Measurements from ENCODE around the gene PIGS. TPM values are rescaled to one million over a fixed set of nuclear protein-coding genes. Genes with fewer than 3 reads are reported as not detected.

Gene PIGS
- total and polyA plus RNA-seq, 2 donors (not counting 1 experiment from before 2014, with no cell fraction given) = 44.1 to 55.1 TPM

DNA sequence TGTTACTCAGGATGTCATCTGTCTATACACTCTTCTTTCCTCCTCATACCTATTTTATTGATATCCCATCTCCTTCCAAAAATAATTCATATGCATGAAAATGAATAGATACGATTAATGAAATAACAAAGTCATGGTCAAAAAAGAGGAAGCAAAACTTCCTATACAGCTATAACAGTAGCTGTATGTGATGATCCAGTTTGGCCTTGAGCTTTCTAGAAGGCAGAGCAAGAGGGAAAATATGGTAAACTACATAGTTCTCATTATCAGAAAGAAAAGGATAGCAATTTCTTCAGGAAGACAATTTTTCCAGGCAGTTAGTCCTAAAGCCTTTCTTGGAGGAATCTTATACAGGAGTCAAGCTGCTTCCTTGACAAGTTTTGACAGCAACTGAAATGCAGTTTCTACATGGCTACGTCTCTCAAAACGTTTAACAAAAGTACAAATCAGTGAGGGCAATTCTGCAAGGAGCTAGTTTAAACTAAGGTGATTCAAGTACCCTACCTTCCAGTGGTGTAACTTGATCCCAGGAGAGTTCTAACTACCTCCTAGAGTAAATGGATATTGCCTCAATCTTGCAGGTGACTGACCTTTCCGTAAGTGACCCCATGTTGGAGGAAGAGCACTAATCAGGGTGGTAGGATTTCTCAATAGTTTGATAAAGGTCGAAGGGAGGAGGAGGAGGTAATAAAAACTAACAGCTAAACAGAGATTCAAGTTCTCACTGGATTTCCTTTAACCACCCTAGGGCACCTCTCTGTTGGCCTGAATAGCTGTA, 26.5 kb upstream of the PIGS start:
- no peaks in the 10 kb centered on the region for H3K79me2 ChIP-seq (ENCODE audit: control insufficient read depth, insufficient read depth, low read length)
- H3K4me1 Mint-ChIP-seq = peaks cover 24% of the 10 kb centered on the region
- no peaks in the 10 kb centered on the region for H3K9me3 ChIP-seq (ENCODE audit: control extremely low read depth in 1 of 3, control insufficient read depth in 2 of 3, insufficient read depth in 1 of 3, low read length in 2 of 3)
- peak overlapping the region; percentile 98 for H3K4me3 Mint-ChIP-seq
- TF ChIP-seq EZH2 (IDR thresholded peaks at IDR 0.05; ENCODE audit: borderline replicate concordance, insufficient read depth, low read depth, low read length, poor library complexity, severe bottlenecking) = no peak
- no peak for TF ChIP-seq CTCF (IDR thresholded peaks at IDR 0.05)
- H3K36me3 ChIP-seq (replicated peaks in 1 of 2; ENCODE audit: control extremely low read depth in 1 of 2, control insufficient read depth in 1 of 2, extremely low read depth in 1 of 2, insufficient read depth in 2 of 2, low read length in 1 of 2) = no peaks in the 10 kb centered on the region
- no peak overlapping the region for H3K9ac ChIP-seq (ENCODE audit: low read length)
- DNase-seq (no peak), ATAC-seq (ENCODE audit: low read depth) (no peak)
- peak overlapping the region; percentile 91 for H2AFZ ChIP-seq (ENCODE audit: insufficient read depth, low read depth, low read length, poor library complexity, severe bottlenecking)
- peaks cover 19% of the 10 kb centered on the region in 2 donors for H3K4me1 ChIP-seq (ENCODE audit: control insufficient read depth in 2 of 2, insufficient read depth in 2 of 2, low read length in 2 of 2)
- H3K27me3 Mint-ChIP-seq = no peaks in the 10 kb centered on the region
- H3K27ac ChIP-seq (ENCODE audit: low read length in 2 of 2) = peak overlapping the region in 1 of 2 donors; percentile 37
- WGBS (ENCODE audit: insufficient coverage) = no CpG with 5 or more reads among the region's 5 CpGs
- H3K9me3 Mint-ChIP-seq (ENCODE audit: insufficient read depth) = no peaks in the 10 kb centered on the region
- intact Hi-C loops (cut with micrococcal nuclease) = no loop called here
- ChIA-PET CTCF (interaction anchor here (1.0 to 1.5 kb wide), 5 partner anchors 10 to 102 kb away, joined by 3 to 6 read pairs (median 3); no protein-coding TSS in a partner anchor), POLR2A (interaction anchor here (0.6 to 1.3 kb wide), 3 partner anchors 19 to 26 kb away, joined by 3 read pairs; partner anchors contain the start of genes ALDOC and PIGS)
- no peaks in the 10 kb centered on the region for H3K27me3 ChIP-seq (replicated peaks in 1 of 4; ENCODE audit: control extremely low read depth in 1 of 4, control insufficient read depth in 3 of 4, insufficient read depth in 4 of 4, low read length in 3 of 4)
- peak overlapping the region; percentile 95 for H3K4me2 ChIP-seq (replicated peaks; ENCODE audit: low read depth, low read length, poor library complexity, severe bottlenecking)
- H3K4me3 ChIP-seq (ENCODE audit: control extremely low read depth in 1 of 5, extremely low read depth in 1 of 5, insufficient read depth in 1 of 5, low read depth in 2 of 5, low read length in 4 of 5) = no peak overlapping the region
- H4K20me1 ChIP-seq (ENCODE audit: control insufficient read depth, insufficient read depth, low read length, poor library complexity, severe bottlenecking) = no peaks in the 10 kb centered on the region
- H3K27ac Mint-ChIP-seq = peak overlapping the region; percentile 75

- Histone ChIP-seq H3K4me1 (ENCODE audit: control insufficient read depth in 2 of 2, insufficient read depth in 2 of 2, low read length in 2 of 2) (no peaks in the 10 kb centered on the region), H3K27ac (ENCODE audit: low read length in 2 of 2) (no peak overlapping the region), H3K4me3 (ENCODE audit: control extremely low read depth in 1 of 5, extremely low read depth in 1 of 5, insufficient read depth in 1 of 5, low read depth in 2 of 5, low read length in 4 of 5) (no peak overlapping the region), H3K9ac (ENCODE audit: low read length) (no peak overlapping the region), H3K36me3 (replicated peaks in 1 of 2; ENCODE audit: control extremely low read depth in 1 of 2, control insufficient read depth in 1 of 2, extremely low read depth in 1 of 2, insufficient read depth in 2 of 2, low read length in 1 of 2) (peaks cover 0 to 3% of the 10 kb centered on the region in 2 experiments), H3K9me3 (ENCODE audit: control extremely low read depth in 1 of 3, control insufficient read depth in 2 of 3, insufficient read depth in 1 of 3, low read length in 2 of 3) (no peaks in the 10 kb centered on the region), H3K4me2 (replicated peaks; ENCODE audit: low read depth, low read length, poor library complexity, severe bottlenecking) (no peak overlapping the region), H3K27me3 (replicated peaks in 1 of 4; ENCODE audit: control extremely low read depth in 1 of 4, control insufficient read depth in 3 of 4, insufficient read depth in 4 of 4, low read length in 3 of 4) (no peaks in the 10 kb centered on the region), H4K20me1 (ENCODE audit: control insufficient read depth, insufficient read depth, low read length, poor library complexity, severe bottlenecking) (no peaks in the 10 kb centered on the region), H2AFZ (ENCODE audit: insufficient read depth, low read depth, low read length, poor library complexity, severe bottlenecking) (no peak overlapping the region), H3K79me2 (ENCODE audit: control insufficient read depth, insufficient read depth, low read length) (no peaks in the 10 kb centered on the region)
- ChIA-PET CTCF (no interaction called here), POLR2A (no interaction called here)
- H3K4me3 Mint-ChIP-seq = no peak overlapping the region
- no peaks in the 10 kb centered on the region for H3K27me3 Mint-ChIP-seq
- ATAC-seq (ENCODE audit: low read depth) (no peak), DNase-seq (no peak)
- TF ChIP-seq EZH2 (IDR thresholded peaks at IDR 0.05; ENCODE audit: borderline replicate concordance, insufficient read depth, low read depth, low read length, poor library complexity, severe bottlenecking) (no peak), CTCF (IDR thresholded peaks at IDR 0.05) (no peak)
- peaks cover under 1% of the 10 kb centered on the region for H3K4me1 Mint-ChIP-seq
- intact Hi-C loops (cut with micrococcal nuclease) = no loop called here
- no peak overlapping the region for H3K27ac Mint-ChIP-seq
- H3K9me3 Mint-ChIP-seq (ENCODE audit: insufficient read depth) = no peaks in the 10 kb centered on the region
- 100% methylated on average over 3 of the region's 4 CpGs for WGBS (ENCODE audit: insufficient coverage)
These were observed 20.9 kb upstream of the PIGS start for GRCh38 chr17:28592260-28592659.
